Hematopoietic multipotent progenitor cell (in vitro differentiated cells): Measurements from ENCODE around the gene SESN1. TPM values are rescaled to one million over a fixed set of nuclear protein-coding genes. Genes with fewer than 3 reads are reported as not detected.

Experiments used
- DNase-seq, 3 donors: peaks; one replicate each; pipeline ENCODE4 v3.0.0-alpha.2; 2011 to 2015; ENCODE audit warnings: low read depth in 2 of 3, low spot score in 2 of 3
- total RNA-seq: library from RNA; depleted of rRNA; stranded (reverse); fragments of >200 nt; gene quantifications from one replicate; pipeline ENCODE4 v1.2.3, GENCODE V29; 2012

The SESN1 gene
- total RNA-seq, 1 donor, result 35.0 TPM

DNA sequence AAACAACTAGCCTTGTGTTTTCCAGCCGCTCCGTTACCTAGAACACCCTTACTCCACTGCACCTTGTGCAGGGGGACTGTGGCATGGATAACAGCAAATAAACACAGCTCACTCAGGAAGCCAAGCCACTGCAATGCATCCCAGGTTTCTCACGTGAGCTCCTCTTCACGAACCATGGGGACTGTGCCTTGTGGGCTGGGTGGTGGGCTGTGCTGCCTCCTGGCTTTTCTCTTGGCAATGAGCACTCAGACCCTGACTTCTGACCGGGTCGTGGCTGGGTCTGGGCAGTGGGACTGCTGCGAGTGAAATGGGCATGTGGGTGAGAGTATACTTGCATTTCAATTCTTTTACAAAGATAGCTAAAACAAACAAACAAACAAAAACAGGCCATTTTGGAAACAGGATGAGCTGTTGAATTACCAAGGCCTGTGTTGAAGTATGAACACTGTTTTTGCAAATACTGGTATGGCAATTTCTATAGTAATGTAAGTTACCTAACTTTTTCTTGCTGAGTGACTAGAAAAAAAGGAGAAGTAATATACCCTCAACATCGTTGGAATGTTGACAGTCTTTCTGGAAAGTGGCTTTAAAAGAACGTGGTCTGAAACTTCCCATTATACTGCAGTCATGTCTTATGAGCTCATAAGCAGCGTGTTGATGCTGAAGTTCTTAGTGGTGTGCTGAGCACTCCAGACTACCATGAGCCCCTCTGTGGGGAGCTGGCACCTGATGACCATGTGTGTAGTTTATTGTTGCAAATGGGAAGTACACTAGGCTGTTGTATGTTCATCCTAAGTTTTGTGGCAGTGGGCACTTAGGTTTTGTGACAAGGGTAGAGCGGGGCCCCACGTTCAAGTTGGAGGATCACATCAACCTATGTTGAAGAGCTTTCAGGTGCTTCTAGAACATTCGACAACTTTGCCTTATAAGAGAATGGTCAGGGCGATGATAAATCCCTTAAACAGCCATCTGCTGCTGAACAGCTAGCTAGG lies 126.0 kb downstream of the SESN1 start:
- peak in 1 of 3 donors; percentile 38 for DNase-seq

DNA sequence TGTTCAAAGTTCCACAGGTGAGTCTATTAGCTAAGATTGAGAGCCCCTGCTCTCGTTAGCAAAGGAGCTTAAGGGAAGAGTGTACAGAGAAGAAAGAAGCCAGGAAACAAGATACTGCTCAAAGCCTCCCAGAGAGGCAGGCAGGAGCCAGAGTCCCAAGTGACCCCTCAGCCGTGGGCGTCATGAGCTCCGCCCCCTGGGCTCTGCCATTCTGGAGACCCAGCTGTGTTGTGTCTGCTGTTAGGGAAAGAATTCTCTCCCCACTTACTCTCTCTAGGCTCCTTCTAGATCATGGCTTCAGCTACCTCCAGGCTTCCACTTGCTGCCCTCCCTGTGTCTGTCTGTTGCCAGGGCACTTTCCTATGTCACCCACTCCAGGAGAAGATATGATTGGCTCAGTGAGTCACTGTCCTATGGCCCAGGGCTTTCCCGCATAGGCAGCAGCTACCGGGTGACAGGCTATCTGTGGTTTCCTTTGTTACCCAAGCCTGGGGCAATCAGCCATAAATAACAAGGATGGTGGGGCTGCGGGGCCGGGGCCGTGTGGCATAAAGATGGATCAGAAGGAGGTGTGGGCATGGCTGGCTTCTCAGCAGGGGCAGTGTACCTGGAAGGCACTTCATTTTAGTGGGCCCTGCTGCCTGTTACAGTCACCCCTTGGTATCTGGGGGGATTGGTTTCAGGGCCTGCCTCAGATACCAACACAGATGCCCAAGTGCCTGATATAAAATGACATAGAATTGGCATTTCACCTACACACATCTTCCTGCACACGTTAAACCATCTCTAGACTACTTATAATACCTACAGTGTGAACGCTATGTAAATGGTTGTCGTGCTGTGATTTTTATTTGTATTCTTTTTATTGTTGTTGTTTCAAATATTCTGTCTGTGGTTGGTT lies 127.5 kb downstream of the SESN1 start:
- peak in 2 of 3 donors; percentile 88 to 93 for DNase-seq

DNA sequence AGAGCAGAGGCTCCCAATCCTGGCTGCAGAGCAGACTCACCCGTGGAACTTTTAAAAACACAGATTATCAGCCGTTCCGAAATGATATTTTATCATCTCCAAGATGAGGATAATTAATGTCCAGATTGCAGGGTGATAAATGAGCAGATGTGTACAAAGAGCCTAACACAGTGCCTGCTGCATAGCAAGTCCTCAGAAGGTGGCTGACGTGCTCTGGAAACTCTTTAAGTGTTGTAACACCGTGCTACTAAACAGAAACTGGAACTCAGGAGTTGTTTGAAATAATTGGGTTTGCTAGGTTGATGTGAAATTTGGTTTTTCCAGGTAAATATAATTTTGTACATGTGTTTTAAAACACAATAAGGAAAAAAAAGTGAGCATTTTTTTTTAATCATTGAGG lies 128.4 kb downstream of the SESN1 start:
- DNase-seq, result no peak

DNA sequence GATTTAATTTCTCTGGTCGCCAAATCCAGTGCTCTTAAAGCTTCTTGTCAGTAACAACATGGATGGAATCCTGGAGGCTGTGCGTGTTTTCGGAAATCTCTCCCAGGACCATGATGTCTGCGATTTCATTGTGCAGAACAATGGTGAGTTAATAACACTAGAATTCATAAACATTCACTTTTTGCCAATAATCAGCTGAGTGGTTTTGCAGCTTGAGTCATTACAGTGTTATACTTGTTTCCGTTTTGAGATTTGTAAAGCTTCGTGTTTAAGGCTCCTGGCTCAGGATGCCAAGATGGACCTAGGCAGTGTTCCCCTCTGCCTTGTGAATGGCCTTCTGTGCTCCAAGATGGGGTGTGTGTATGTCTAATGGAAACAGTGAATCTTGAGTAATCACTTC lies 132.7 kb downstream of the SESN1 start:
- DNase-seq, result no peak

DNA sequence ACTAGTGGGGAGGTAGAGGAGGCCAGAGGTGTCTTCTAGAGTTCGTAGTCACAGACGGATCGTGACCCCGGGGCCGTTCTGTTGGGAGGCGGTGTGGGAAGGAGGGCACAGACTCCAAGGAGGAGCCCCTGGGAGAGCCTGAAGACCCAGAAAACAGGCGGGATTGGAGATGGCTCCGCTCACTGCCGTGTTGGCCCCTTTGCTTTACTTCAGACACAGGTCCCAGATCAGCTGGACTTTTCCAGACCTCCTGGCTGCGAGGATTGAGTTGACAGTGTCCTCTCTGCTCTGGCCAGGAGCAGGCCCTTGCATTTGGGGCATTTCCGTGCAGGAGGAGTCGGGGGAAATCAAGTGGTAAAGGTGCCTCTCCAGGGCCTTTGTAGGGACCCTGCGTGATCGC lies 133.6 kb downstream of the SESN1 start:
- DNase-seq, result no peak

DNA sequence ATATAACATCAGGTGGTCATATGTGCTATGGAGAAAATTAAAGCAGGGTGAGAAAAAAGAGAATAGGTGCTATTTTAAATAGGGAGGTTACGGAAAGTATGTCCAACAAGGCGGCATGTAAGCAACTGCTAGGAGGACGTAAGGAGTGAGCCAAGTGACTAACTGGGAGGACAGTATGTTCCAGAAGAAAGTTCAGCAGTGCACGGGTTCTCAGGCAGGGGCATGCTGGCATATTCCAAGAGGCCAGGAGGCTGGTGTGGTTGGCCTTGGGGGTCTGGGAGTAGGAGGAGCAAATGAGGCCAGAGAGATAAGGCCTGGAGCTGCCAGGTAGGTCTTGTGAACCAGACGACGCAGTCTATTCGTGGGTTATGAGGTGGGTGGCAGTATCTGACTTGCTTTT lies 134.0 kb downstream of the SESN1 start:
- no peak for DNase-seq

DNA sequence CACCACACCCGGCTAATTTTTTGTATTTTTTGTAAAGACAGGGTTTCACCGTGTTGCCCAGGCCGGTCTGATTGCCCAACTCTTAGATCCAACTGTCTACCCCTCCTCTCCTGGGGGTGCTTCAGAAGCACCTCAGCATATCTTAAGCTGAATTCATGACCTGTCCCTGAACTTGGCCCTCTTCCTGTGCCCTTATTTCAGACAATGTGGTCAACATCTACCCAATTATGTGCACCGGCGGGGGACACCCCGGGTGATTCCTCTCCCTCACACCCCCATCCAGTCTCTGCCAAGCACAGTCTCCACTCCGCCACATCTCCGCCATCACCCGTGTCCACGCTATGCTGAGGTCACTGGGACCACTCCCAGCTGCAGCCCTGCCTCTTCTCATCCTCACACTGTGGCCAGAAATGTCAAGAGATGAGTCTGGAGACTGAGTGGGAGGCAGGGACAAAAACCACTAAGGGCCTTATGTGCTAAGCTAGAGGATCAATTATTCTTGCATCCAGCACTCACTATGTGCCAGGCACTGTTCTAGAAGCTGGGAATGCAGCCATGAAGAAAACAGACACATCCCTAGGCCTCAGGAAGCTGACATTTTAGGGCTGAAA lies 134.6 kb downstream of the SESN1 start:
- no peak for DNase-seq

DNA sequence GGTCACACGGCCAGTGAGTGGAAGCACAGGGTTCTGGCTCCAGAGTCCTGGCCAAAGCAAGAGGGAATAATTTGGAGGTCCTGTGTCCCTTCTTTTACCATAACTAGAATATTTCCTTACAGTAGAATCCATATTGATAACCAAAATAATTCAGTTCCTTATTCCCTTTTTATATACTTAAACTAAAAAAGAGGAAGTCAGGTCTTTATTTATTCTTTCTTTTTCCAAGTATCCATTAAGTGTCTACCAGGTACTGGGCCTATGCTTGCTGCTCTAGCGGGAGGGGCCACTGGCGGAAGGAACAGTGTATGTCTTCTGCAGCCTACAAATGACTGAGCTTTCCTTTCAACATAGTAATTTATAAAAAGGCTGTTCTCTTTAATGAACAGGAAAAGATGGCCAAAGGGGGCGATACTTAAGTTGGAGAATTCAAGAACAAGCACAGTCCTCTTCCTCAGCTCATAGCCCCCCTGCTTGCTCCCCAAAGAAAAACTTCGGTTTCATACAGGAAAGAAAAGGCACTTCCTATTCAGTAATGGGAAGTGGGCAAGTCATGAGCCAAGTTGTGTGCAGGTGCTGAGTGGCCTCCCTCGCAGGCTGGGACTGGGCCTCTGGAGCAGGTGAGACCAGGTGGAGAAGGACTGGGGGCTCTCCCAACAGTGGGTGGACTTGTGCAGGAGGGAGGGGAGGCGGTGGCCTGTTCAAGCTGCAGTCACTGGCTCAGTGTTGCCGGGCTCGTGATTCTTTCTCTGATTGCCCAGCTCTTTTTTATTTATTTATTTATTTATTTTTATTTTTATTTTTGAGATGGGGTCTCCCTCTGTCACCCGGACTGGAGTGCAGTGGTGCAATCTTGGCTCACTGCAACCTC lies 135.5 kb downstream of the SESN1 start:
- DNase-seq, result peak in 1 of 3 donors; percentile 47

DNA sequence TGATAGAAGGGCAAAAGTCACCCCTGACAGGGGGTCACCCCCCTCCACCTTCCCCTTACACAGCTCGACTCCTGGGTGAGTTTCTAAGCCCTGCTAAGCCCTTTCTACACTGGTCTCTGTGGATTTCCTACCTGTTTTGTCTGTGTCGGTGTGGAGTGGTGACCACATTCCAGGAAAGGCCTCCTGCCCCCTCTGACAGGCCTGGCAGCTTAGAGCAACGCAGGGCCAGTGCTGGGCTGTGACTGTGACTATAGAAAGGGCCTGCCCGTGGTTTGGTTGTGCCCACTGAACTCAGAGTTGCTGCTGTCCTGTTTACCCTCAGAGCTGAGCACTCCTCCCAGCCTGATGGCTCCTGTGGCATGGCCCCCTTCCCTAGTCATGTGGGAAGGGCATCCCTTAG lies 137.4 kb downstream of the SESN1 start:
- DNase-seq, result no peak

DNA sequence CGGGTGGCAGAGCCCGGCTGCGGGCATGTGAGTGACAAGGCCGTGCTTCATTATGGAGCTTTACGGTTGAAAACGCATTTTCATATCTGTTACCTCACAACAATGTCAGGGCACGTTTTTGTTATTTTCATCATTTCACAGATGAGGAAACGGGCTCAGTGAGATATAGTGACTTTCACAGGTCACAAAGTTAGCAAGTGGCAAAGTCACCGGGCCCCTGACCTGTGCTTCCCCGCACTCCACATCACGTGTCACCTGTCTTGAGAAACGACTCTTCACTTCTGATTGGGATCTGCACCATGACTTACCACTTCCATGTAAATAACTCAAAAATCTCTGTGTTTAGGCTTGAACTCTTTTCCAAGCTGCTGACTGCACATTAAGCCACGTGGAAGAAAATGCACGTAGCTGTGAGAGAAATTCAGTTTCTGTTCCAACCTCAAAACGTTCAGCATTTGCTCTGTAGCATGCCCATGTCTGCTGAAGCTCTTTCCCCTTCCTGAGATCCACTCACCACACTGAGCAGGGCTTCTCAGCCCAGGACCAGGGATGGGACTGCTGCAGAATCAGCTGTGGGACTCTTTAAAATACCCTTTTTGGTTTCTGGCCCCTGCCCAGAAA lies 139.2 kb downstream of the SESN1 start:
- no peak for DNase-seq

DNA sequence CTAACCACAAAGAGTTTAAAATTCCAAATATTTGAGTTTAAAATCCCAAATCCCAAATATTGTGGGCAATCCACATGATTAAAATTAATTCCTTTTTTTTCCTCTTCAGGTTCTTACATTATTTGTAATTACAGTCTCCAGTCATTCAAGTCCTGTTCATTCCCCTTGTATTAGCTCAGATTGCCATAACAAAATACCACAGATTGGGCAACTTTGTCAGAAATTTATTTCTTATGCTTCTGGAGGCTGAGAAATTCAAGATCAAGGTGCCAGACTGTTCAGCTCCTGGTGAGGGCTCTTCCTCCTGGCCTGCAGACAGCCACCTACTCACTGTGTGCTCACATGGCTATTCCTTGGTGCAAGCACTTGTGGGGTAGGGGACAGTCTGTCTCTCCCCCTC lies 141.0 kb downstream of the SESN1 start:
- no peak for DNase-seq

DNA sequence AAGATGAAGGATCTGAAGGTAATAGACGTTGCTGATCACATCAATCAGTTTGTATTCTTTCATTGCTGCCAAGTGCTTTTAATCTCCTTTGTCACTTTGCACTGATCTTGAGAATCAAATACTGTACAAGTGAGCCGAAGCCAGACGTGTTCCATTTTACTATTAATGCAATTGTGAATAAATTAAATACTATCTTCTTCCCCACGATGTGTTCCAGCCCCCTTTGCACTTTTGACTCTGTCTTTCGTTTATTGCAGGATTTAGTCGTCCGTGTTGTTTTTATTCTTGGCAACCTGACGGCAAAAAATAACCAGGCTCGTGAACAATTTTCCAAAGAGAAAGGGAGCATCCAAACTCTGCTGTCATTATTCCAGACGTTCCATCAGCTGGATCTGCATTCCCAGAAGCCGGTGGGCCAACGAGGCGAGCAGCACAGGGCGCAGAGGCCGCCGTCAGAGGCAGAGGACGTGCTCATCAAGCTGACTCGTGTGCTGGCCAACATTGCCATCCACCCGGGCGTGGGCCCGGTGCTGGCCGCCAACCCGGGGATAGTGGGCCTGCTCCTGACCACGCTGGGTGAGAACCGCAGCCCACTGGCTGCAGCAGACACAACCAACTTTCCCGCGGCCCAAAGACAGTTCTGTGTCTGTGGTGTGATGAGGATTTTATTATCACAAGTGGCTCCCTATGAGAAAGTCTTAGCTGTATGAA lies 141.7 kb downstream of the SESN1 start:
- no peak for DNase-seq

DNA sequence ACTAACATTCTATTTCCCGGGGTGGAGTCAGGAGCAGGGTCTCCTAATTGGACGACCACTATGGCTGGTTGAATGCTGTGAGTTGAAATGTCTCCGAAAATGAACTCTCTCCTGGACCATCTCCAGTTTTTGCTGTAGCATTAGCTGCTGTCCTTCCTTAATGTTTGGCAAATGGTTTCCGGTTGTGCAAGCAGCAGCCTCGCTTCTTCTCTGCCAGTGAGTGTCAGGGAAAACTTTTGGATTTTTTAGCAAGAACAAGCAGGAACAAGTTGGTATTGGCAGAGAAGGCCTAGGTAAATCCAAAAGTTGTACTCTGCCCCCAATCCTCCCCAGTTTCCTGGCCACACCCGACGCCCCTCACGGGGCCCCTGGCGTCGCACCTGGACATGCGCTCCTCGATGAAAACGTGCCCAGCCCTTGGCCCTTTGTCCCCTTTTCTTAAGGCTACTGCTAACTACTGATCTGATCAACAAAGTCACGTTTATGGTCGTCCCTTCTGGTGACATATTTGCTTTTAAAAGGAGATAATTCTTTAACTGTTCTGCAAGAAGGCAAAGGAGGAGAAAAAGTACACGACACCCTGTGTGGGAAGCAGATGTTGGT lies 143.2 kb downstream of the SESN1 start:
- no peak for DNase-seq

DNA sequence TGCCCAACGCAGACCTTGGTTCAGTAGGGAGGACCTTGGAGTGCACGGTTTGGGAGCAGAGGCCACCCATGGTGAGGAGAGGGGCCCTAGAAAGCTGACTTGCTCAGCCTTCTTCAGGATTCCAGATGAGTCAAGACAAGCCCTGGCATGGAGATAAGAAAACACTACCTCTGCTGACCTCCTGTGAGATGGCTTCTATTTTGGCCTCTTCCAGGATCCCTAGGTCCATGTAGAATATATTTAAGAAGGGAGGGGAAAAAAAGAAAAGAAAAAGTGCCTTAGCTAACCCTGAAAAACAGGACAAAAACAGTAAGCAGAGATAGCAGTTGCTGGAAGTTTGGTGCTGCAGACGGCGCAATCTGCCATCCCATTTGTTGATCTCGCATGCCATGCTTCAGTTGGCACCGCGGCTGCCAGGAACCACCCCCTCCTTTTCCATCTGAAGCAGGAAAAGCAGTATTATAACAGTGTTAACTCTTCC lies 146.4 kb downstream of the SESN1 start:
- no peak for DNase-seq

DNA sequence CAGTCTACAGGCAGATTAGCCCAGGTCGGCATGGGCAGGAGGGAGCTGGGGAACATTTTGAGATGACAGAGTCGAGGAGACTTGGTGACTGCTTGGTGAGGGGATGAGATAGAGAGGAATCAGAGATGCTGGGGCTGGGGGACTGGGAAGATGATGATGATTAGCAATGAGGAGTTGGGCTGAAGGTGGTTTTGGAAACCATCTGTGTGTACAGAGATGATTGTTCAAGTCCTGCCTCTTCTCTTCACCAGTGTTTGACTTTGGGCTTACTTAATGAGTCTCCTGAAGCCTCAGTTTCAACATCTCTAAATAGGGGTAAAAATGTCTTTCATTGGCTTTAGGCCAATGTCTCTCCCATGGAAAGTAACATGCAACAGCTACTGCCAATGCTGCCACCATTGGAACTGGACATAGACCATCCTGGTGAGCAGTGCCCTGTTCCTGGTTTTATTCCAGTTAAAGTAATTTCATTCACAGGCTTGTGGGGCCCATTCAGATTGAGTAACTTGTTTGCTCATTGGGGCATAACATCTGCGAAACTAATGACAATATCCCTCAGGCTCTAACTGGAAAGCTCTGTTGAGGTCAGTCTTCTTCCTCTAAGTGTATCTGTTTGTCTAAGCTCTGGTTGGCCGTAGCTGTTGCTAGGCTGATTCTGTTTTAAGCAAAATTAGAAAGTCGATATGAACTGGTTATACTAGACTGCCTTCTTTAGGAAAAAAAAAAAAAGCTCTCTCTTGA lies 147.4 kb downstream of the SESN1 start:
- peak in 1 of 3 donors; percentile 60 for DNase-seq

DNA sequence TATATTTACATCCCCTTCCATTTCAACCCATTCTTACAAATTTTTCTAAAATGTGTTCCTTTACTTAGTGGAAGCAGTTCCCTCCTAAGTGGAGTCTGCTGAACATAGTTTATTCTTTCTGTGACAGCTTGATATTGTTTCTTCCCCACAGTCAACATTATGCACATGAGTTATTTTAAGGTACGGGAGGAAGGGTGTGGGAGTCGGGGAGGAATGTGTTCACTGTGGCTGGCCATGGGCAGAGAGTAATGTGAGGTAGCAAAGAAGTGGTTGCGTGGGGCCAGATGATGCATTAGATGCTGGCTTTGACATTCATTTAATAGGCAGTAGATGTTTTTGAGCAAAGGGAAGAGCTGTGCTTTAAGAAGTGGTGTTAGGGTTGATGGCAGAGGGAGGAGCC lies 148.0 kb downstream of the SESN1 start:
- DNase-seq, result no peak

DNA sequence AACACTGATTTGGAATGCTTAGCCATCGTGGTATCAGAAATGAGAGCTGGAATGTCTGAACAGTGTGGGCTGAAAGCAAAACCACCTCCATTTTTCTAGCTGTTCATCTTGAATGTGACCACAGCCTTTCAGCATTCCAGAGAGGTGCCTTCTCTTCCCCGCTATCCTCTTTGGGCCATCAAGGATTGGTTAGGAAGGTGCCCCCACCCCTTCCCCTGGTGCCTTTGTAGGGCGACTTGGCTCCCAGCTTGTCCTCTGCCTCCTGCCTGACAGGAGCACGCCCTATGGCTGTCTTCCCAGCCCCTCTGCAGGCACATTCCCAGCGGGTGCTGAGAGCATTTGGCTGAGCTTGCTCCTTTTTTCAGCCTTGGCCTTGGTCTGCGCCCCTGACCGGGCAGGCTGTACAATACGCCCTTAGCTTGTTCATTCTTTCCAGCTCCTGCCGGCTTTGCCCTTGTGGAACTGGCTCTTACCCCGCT lies 148.9 kb downstream of the SESN1 start:
- DNase-seq, result no peak
